Effector memory CD4-positive, alpha-beta T cell (primary cell): ENCODE data around the gene DNAH6.

Experiments
- DNase-seq, 3 donors: peaks; one replicate each; pipeline ENCODE4 v3.0.0-alpha.2; 2020
- H3K27ac ChIP-seq: 2 replicates; pipeline ENCODE4 v1.7.0; 2013; ENCODE audit warnings: mild to moderate bottlenecking, low read length, moderate library complexity; ENCODE audit not compliant: insufficient read depth, poor library complexity, severe bottlenecking
- H3K27me3 ChIP-seq: replicated peaks from 2 replicates; pipeline ENCODE4 v1.7.0; 2013; ENCODE audit warnings: mild to moderate bottlenecking, low read length; ENCODE audit not compliant: insufficient read depth, control insufficient read depth, poor library complexity, severe bottlenecking
- H3K36me3 ChIP-seq: 2 replicates; pipeline ENCODE4 v1.7.0; 2013; ENCODE audit warnings: mild to moderate bottlenecking, low read length, moderate library complexity; ENCODE audit not compliant: control insufficient read depth, insufficient read depth
- H3K4me1 ChIP-seq: 2 replicates; pipeline ENCODE4 v1.7.0; 2013; ENCODE audit warnings: low read length, mild to moderate bottlenecking; ENCODE audit not compliant: control insufficient read depth, insufficient read depth, poor library complexity, severe bottlenecking
- H3K4me3 ChIP-seq: 2 replicates; pipeline ENCODE4 v1.7.0; 2013; ENCODE audit warnings: low read length, low read depth, mild to moderate bottlenecking; ENCODE audit not compliant: insufficient read depth, poor library complexity, severe bottlenecking
- H3K9me3 ChIP-seq: 2 replicates; pipeline ENCODE4 v1.7.0; 2013; ENCODE audit warnings: mild to moderate bottlenecking, low read length, moderate library complexity; ENCODE audit not compliant: control insufficient read depth

DNAH6 gene

DNA sequence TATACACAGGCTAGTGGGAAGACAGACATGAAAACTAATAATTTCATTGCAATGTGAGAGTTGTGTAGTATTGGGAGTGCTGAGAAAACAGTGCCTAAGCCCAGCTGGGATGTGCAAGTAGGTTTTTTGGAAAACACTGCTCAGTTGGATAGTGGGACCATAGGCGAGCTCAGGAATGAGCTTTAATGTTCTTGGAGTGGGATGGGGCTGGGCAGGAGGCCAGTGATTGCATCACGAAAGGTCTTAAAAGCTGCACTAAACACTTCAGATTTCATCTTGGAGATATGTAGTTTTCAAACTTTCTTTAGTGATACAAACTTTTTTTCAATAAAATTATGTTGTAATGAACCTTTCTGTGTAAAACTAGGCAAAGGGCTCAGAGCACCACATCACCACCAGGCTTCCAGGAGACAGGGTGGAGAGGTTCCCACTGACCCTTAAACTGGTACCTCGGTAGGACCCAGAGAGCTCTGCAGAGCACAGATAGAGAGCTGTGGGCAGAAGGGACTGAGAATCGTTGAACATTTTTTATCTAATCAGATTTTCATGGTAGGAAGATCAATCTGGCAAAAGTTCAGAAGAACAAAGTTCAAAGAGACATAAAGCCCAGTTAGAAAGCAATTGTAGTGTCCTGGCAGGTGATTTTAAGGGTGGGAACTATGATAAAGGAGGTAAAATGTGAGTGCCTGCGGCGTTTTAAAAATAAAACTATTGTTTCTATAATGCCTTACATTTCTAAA, 188.4 kb downstream of the DNAH6 start:
- DNase-seq: no peak
- Histone ChIP-seq H3K4me1 (no peaks in the 10 kb centered on the region), H3K9me3 (no peaks in the 10 kb centered on the region), H3K27ac (no peak overlapping the region), H3K27me3 (no peaks in the 10 kb centered on the region), H3K4me3 (no peak overlapping the region), H3K36me3 (no peaks in the 10 kb centered on the region)

DNA sequence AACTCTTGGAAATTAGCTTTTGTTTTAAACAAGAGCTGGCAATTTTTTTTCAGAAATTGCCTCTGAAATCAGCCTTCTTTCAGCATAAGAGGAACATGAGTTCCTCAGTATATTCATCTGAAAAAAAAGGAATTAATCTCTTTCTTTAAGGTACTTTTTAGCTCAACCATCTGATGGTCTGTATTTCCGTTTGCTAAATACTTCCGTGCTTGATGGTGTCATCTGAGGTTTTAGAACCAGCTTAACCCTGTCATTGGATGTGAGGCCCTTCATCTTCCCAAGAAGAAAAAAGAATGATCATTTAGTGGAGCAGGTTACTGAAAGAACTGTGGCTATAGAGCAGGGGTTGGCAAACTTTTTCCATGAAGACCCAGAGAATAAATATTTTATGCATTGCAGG, 189.6 kb downstream of the DNAH6 start:
- H3K27me3 ChIP-seq: no peaks in the 10 kb centered on the region
- no peaks in the 10 kb centered on the region for H3K36me3 ChIP-seq
- H3K4me1 ChIP-seq: no peaks in the 10 kb centered on the region
- no peaks in the 10 kb centered on the region for H3K9me3 ChIP-seq
- DNase-seq: no peak
- no peak overlapping the region for H3K27ac ChIP-seq
- H3K4me3 ChIP-seq: no peak overlapping the region

DNA sequence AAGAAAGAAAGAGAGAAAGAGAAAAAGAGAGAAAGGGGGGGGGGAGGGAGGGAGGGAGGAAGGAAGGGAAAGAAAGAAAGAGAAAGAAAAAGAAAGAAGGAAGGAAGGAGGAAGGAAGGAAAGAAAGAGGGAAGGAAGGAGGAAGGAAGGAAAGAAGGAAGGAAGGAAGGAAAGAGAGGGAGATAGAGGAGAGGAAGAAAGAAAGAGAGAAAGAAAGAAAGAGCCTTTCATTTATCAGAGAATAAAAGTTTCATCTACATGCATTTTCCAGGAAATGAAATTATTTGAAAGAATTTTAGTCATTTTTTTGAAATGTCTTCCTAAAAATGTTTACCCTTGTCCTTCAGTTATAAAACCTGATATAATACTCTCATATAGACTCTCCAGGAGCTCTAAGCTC, 192.1 kb downstream of the DNAH6 start:
- Histone ChIP-seq H3K27me3 (no peaks in the 10 kb centered on the region), H3K36me3 (no peaks in the 10 kb centered on the region), H3K27ac (no peak overlapping the region), H3K4me3 (no peak overlapping the region), H3K4me1 (no peaks in the 10 kb centered on the region), H3K9me3 (no peaks in the 10 kb centered on the region)
- no peak for DNase-seq

DNA sequence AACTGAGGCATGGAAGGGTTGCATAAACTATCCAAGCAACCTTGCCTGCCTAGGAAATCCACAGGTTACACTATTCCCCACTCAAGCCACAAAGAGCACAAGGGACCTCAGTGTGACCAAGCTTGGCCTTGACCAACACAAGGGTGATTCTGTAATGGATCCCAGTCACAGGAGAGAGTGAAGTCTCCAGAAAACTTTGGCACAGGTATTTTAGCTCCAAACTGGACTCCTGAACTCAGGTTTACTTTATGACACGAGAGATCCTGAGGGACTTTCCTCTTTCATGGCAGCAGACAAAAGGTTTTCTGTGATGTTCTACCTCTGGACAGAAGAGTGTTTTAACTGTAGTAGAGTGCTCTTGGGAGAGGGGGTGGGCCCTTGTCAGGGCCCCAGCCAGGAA, 195.4 kb downstream of the DNAH6 start:
- no peaks in the 10 kb centered on the region for H3K27me3 ChIP-seq
- no peak for DNase-seq
- no peaks in the 10 kb centered on the region for H3K9me3 ChIP-seq
- H3K4me3 ChIP-seq: no peak overlapping the region
- H3K4me1 ChIP-seq: no peaks in the 10 kb centered on the region
- no peaks in the 10 kb centered on the region for H3K36me3 ChIP-seq
- H3K27ac ChIP-seq: no peak overlapping the region

DNA sequence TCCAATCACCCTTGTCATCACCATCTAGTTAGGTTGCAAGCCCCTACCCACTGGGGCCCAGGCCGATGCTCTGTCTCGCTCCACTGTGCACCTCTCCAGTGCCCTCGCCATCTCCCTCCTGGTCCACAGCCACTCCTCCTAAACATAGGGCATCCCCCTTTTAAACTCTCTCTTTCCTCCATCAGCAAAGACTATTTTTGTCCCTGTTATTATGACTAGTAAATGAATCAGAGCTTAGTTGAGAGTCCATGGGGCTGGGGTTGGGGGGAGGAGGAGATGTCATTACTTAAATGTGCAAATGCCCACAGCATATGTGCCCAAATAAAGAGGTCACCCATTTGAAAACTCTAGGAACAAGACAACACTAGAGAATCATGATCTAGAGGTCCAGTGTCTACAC, 197.1 kb downstream of the DNAH6 start:
- Histone ChIP-seq H3K27ac (no peak overlapping the region), H3K4me1 (no peaks in the 10 kb centered on the region), H3K27me3 (no peaks in the 10 kb centered on the region), H3K4me3 (no peak overlapping the region), H3K9me3 (no peaks in the 10 kb centered on the region), H3K36me3 (no peaks in the 10 kb centered on the region)
- no peak for DNase-seq

DNA sequence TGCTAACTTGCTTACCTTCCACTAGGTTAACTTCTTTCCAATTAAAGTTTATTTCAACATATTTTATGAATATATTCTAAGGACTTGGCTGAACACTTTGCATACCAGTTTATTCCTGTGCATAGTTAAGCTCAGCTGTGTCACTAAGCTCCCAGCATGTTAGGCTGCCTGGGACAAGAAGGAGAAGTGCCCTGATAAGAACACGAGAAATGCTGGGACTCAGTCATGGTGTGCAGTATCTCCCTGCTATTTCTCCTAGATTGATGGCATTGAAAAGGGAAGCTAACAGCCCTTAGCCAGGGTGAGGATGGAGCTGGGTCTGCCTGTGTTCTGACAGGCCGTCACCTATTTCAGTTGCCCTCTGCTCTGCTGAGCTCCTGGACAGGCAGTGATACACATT, 200.3 kb downstream of the DNAH6 start:
- Histone ChIP-seq H3K9me3 (no peaks in the 10 kb centered on the region), H3K27me3 (no peaks in the 10 kb centered on the region), H3K36me3 (no peaks in the 10 kb centered on the region), H3K27ac (no peak overlapping the region), H3K4me3 (no peak overlapping the region), H3K4me1 (no peaks in the 10 kb centered on the region)
- no peak for DNase-seq

DNA sequence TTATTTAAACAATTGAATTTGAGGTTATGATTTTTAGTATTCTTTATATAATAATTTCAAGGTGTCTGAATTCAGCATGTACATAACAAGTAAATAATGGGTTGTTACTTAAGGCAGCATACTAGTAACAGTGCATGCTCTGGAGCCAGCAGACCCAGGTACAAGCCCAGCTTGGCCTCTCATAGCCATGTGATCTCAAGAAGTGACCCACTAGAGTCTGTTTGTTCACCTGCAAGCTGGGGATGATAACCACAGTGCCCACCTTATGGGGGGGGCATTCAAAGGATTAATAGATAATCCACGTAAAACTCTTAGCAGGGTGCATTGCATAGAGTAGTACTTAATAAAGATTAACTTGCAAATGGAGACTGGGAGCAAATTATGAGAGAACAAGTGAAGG, 201.0 kb downstream of the DNAH6 start:
- no peak overlapping the region for H3K27ac ChIP-seq
- H3K36me3 ChIP-seq: no peaks in the 10 kb centered on the region
- H3K4me1 ChIP-seq: no peaks in the 10 kb centered on the region
- no peak for DNase-seq
- H3K9me3 ChIP-seq: no peaks in the 10 kb centered on the region
- no peaks in the 10 kb centered on the region for H3K27me3 ChIP-seq
- no peak overlapping the region for H3K4me3 ChIP-seq

DNA sequence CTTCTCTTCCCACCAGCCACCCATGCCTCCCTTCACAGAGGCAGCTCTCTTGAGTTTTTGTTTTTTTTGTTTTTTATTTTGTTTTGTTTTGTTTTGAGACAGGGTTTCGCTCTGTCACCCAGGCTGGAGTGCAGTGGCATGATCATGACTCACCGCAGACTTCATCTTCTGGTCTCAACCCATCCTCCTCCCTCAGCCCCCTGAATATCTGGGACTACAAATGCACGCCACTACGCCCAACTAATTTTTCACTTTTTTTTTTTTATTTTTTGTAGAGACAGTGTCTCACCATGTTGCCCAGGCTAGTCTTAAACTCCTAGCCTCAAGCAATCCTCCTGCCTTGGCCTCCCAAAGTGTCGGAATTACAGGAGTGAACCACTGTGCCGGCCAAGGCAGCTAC, 203.1 kb downstream of the DNAH6 start:
- H3K27ac ChIP-seq: no peak overlapping the region
- no peaks in the 10 kb centered on the region for H3K4me1 ChIP-seq
- no peak for DNase-seq
- H3K27me3 ChIP-seq: no peaks in the 10 kb centered on the region
- H3K36me3 ChIP-seq: no peaks in the 10 kb centered on the region
- no peaks in the 10 kb centered on the region for H3K9me3 ChIP-seq
- H3K4me3 ChIP-seq: no peak overlapping the region

DNA sequence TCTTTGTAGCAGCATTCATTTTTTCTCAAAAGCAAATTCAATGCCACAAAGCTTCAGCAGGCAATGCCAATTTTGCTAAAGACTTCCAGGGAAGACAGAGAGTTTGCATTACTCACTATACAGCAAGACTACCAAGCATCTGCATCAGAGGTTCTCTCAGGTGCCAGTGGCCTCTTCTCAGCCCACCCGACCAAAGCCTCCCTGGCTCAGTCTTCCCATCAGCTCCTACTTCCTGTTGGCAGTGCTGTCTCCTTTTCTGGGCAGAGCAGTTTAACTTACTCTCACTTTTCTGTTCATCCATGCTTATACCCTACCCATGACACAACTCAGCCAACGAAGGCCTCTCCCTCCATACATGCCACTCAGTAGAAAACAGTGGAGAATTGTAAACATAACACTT, 207.5 kb downstream of the DNAH6 start:
- no peak overlapping the region for H3K4me3 ChIP-seq
- H3K27me3 ChIP-seq: no peaks in the 10 kb centered on the region
- no peaks in the 10 kb centered on the region for H3K9me3 ChIP-seq
- H3K36me3 ChIP-seq: no peaks in the 10 kb centered on the region
- no peaks in the 10 kb centered on the region for H3K4me1 ChIP-seq
- no peak for DNase-seq
- no peak overlapping the region for H3K27ac ChIP-seq

DNA sequence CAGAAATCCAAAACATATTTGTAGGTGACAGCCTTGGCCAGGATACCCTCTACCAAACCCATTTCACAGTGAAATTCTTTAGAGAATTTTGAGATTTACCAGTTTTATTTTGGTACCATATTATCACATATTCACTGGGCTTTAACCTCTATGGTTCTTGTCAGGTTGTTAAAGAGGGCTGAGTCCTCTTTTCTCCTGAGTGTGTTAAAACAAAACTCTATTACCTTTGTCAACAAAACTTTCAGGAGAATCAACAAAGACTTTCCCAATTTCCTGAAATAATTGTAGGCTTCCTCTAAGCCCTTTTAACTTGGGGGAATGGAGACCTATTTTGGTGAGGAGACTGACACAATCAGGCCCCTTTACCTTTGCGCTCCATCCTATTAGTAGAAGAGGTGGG, 209.4 kb downstream of the DNAH6 start:
- no peaks in the 10 kb centered on the region for H3K27me3 ChIP-seq
- H3K9me3 ChIP-seq: no peaks in the 10 kb centered on the region
- no peaks in the 10 kb centered on the region for H3K4me1 ChIP-seq
- DNase-seq: no peak
- H3K27ac ChIP-seq: no peak overlapping the region
- H3K4me3 ChIP-seq: no peak overlapping the region
- no peaks in the 10 kb centered on the region for H3K36me3 ChIP-seq
